Pancreas (tissue), 10 donors: ENCODE results near the gene TRERF1. TPM values are rescaled to one million over a fixed set of nuclear protein-coding genes. Genes with fewer than 3 reads are reported as not detected.

Source experiments
- ATAC-seq, 4 donors: fragments of 200-7000 bp; cut with Tn5 transposase; one replicate each; pipeline versions ENCODE4 v1.8.0 to v1.9.1; 2020; ENCODE audit warnings: mild to moderate bottlenecking in 4 of 4, moderate library complexity in 4 of 4
- DNase-seq, 6 donors: peaks; one replicate each; pipeline ENCODE4 v3.0.0-alpha.2; 2020
- FAIRE-seq: peaks from 2 replicates; lab custom pipeline; 2012; peaks lifted over from hg19 to GRCh38; lab: Jason Lieb, UNC
- H3K27ac ChIP-seq, 4 donors: fragments of 200-600 bp; sonication (generic); 1 replicate in 3 of 4; 2 replicates in 1 of 4; pipeline versions ENCODE4 v1.5.0 to v1.8.0; 2020
- H3K27me3 ChIP-seq, 4 donors: fragments of 200-600 bp; one replicate each; pipeline ENCODE4 v1.8.0; 2021
- H3K36me3 ChIP-seq, 3 donors: fragments of 200-600 bp; sonication (generic) in 1 of 3; one replicate each; pipeline versions ENCODE4 v1.5.0 to v1.8.0; 2020 to 2021
- H3K4me1 ChIP-seq, 3 donors: fragments of 200-600 bp; one replicate each; pipeline ENCODE4 v1.8.0; 2021
- H3K4me3 ChIP-seq, 4 donors: fragments of 200-600 bp; sonication (generic) in 2 of 4; one replicate each; pipeline versions ENCODE4 v1.5.0 to v1.8.0; 2020 to 2021
- H3K9me3 ChIP-seq, 4 donors: fragments of 200-600 bp; one replicate each; pipeline ENCODE4 v1.8.0; 2021
- WGBS, 2 donors: extraction: QIAGEN DNeasy Blood & Tissue Kit; methylation state at CpG; one replicate each; pipeline ENCODE4 v1.1.7; 2013; 5-methylcytosine and 5-hydroxymethylcytosine counted together
- intact Hi-C, 3 donors: fragments of 100-400 bp; cut with DNase I; formaldehyde crosslinking; loops; one replicate each; pipeline versions ENCODE4 v1.11.1 to v1.14.2; 2022
- polyA plus RNA-seq, 2 donors: library from polyadenylated mRNA; stranded (reverse); fragments of 200-250 nt; gene quantifications; one replicate each; pipeline ENCODE4 v1.2.3, GENCODE V29; 2013
- total RNA-seq, 6 donors: library from RNA; stranded (reverse); fragmentation: NEBNext Ultra II Directional in 4 of 6; extraction: Animal tissue kit (Norgen Biotek cat#: 25700) in 4 of 6; gene quantifications; one replicate each; pipeline versions ENCODE4 v1.2.1 to v1.2.4, GENCODE V29; 2021 to 2023
- TF ChIP-seq, protein P1 (sequence below), 4 donors: fragments of 200-600 bp; sonication (generic) in 3 of 4; IDR thresholded peaks; one replicate each; pipeline versions ENCODE4 v1.5.0 to v1.8.0; 2021; ENCODE audit warnings: antibody characterized with exemption in 4 of 4
- donor health status: healthy with polysubstance abuse.
- donor health status: DM: no; HTN: no; CAD: no; lungs with moderate emphysema.
- donor health status: DM: no; HTN: no; CAD: no.
- donor health status: control.
- donor health status: control.
- donor health status: Bipolar disorder and iron deficiency.
- donor health status: DM: yes; HTN: yes; CAD: no.
- donor health status: DM: no; HTN: no; CAD: no.
- donor health status: DM: no; HTN: no; CAD: no.
- donor health status: DM: yes; HTN: yes; CAD: no.

Gene TRERF1
- total and polyA plus RNA-seq, 8 donors, result 0.94 to 2.5 (median 1.5) TPM

DNA sequence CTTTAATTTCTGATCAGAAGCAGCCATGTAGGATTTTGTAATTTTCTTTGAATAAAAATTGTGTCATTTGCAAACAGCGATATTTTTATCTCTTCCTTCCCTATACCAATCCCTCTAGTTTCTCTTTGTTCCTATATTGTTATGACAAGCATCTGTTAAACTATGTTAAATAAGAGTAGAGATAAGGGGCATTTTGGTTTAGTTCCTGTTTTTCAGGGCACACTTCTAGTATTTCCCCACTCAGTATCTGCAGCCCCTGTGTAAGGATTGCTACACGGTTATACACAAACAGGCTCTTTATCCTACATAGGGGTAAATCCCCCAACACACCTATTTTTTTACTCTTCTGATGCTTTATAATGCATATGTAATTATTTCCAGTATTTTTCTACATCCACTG lies 42.1 kb downstream of the TRERF1 start:
- Histone ChIP-seq H3K4me1 (no peaks in the 10 kb centered on the region), H3K36me3 (no peaks in the 10 kb centered on the region), H3K9me3 (no peaks in the 10 kb centered on the region), H3K27ac (no peak overlapping the region), H3K27me3 (no peaks in the 10 kb centered on the region), H3K4me3 (no peak overlapping the region)
- TF ChIP-seq, protein P1, sequence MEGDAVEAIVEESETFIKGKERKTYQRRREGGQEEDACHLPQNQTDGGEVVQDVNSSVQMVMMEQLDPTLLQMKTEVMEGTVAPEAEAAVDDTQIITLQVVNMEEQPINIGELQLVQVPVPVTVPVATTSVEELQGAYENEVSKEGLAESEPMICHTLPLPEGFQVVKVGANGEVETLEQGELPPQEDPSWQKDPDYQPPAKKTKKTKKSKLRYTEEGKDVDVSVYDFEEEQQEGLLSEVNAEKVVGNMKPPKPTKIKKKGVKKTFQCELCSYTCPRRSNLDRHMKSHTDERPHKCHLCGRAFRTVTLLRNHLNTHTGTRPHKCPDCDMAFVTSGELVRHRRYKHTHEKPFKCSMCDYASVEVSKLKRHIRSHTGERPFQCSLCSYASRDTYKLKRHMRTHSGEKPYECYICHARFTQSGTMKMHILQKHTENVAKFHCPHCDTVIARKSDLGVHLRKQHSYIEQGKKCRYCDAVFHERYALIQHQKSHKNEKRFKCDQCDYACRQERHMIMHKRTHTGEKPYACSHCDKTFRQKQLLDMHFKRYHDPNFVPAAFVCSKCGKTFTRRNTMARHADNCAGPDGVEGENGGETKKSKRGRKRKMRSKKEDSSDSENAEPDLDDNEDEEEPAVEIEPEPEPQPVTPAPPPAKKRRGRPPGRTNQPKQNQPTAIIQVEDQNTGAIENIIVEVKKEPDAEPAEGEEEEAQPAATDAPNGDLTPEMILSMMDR (IDR thresholded peaks at IDR 0.05), result no peak
- intact Hi-C loops, result no loop called here
- 87 to 91% methylated on average over 2 of the region's 2 CpGs for WGBS, 2 donors
- DNase-seq, result no peak
- no peak for FAIRE-seq
- ATAC-seq, result no peak

DNA sequence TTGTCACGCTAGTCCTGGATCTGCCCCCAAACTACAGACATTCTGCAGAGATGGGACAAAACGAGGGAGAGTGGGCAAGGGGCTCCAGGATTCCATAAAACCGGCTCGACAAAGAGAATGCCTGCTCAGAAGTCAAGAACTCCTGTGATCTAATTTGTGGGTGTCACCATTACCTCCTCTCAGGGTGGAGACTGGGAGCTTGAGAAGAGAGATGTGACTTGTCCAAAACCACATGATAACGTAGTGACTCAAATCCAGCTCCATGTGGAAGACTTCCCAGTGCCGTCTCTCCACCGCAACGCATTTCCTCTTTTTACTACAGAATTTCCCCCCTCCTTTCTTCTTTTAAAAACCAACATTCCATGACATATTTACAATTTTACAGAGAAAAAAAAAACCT lies 44.3 kb downstream of the TRERF1 start:
- no peaks in the 10 kb centered on the region for H3K9me3 ChIP-seq
- H3K27me3 ChIP-seq, result no peaks in the 10 kb centered on the region
- no peak for DNase-seq
- FAIRE-seq, result no peak
- no peaks in the 10 kb centered on the region for H3K4me1 ChIP-seq
- 88 to 89% methylated on average over 8 of the region's 8 CpGs for WGBS, 2 donors
- peak in 2 of 4 donors; percentile 30 to 69 for ATAC-seq
- no peaks in the 10 kb centered on the region for H3K36me3 ChIP-seq
- H3K4me3 ChIP-seq, result no peak overlapping the region
- no peak overlapping the region for H3K27ac ChIP-seq
- intact Hi-C loops, result no loop called here
- TF ChIP-seq, protein P1 (IDR thresholded peaks at IDR 0.05), result no peak

DNA sequence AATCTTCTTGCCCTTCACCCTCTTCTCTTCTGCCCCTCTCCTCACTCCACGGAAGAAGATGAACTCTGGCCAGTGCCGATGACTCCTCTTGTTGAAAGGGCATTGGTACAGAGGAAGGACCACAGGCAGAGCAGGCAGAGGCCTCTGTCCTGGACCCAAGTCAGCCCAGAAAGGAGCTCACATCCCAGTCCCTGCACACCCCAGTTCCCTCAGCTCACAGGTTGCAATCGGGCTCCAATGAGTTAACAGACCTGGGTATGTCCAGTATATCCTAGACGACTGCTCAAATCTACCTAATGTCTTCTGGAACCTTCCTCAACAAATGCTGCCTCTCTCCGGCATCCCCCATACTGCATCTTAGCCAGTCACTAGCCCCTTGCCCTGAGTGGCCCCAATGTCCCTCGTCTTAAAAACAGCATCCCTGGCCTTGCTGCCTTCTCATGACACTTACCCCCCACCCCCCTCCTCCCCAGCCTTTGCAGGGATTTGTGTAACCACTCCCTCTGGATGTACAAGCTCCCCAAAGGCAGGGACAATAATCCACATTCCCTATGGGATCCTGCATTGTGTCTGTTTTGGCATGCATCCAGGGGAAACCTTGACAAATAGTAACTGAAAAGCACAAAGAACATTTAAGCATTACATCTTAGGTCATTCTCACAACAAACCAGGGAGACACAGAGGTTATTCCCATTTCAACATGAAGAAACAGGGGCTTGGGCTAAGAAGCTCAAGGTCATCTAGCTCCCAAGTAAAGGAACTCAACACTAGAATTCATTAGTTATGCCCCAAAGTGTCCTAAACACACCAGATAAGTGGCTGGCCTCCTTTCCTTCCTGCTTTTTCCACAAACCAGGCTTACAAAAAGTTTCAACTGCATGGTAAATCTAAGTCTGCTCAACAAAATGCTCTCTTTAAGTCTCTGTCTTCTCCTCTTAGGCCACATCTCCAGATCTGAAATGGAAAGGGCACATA lies 45.1 kb downstream of the TRERF1 start:
- ATAC-seq (no peak), DNase-seq (no peak), FAIRE-seq (no peak)
- TF ChIP-seq, protein P1 (IDR thresholded peaks at IDR 0.05), result no peak
- H3K36me3 ChIP-seq, result no peaks in the 10 kb centered on the region
- no peaks in the 10 kb centered on the region for H3K9me3 ChIP-seq
- H3K4me3 ChIP-seq, result no peak overlapping the region
- H3K27ac ChIP-seq, result no peak overlapping the region
- intact Hi-C loops, result no loop called here
- WGBS, 2 donors, result 82 to 83% methylated on average over 6 of the region's 6 CpGs
- no peaks in the 10 kb centered on the region for H3K4me1 ChIP-seq
- H3K27me3 ChIP-seq, result no peaks in the 10 kb centered on the region

DNA sequence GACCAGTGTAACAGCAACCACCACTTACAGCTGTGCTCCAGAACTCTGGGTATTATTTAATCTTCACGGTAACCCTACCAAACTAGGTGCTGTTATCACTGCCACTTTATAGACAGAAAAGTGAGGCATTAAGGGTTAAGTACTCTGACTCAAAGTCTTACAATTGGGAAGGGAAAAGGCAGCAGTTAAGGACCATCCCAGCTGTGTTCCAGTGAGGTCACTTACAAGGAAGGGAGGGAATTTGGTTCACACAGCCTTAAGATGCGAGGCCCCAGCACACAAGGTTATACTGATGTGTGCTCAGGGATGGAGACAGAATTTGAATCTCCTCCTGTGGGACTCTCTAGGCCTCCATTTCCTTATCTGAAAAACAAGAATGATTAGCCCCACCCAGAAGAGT lies 46.7 kb downstream of the TRERF1 start:
- Histone ChIP-seq H3K27me3 (no peaks in the 10 kb centered on the region), H3K4me3 (no peak overlapping the region), H3K36me3 (no peaks in the 10 kb centered on the region), H3K27ac (no peak overlapping the region), H3K9me3 (no peaks in the 10 kb centered on the region), H3K4me1 (no peaks in the 10 kb centered on the region)
- intact Hi-C loops, result no loop called here
- WGBS, 2 donors, result 81 to 92% methylated on average over 2 of the region's 2 CpGs
- DNase-seq (no peak), FAIRE-seq (no peak), ATAC-seq (peak in 1 of 4 donors; percentile 37)
- TF ChIP-seq, protein P1 (IDR thresholded peaks at IDR 0.05), result no peak

DNA sequence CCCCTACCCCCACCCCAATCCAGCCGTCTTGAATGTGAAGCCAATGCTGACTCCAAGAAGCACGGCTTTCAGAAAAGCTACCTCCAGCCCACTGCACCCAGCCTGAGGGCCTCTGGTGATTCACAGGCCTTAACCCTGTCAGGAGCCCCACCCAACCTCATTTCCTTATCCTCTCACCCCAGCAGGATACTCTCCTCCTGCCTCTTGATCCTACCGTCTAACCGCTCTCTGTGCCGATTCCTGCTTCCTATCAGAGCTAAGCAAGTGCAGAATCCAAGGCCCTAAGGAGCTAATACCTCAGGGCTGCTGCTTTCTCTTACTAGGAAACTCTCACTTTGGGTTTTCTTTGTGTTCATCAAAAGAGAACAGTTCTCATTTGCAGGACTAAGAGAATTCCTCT lies 47.2 kb downstream of the TRERF1 start:
- Histone ChIP-seq H3K27ac (no peak overlapping the region), H3K4me1 (no peaks in the 10 kb centered on the region), H3K27me3 (no peaks in the 10 kb centered on the region), H3K9me3 (no peaks in the 10 kb centered on the region), H3K4me3 (no peak overlapping the region), H3K36me3 (no peaks in the 10 kb centered on the region)
- DNase-seq (no peak), FAIRE-seq (no peak), ATAC-seq (peak in 3 of 4 donors; percentile 24 to 70 (median 57))
- TF ChIP-seq, protein P1 (IDR thresholded peaks at IDR 0.05), result no peak
- intact Hi-C loops, result no loop called here
- 83% methylated on average over 5 of the region's 5 CpGs for WGBS, 2 donors
